K562 (cell line): ENCODE measurements around the gene NUDT14. TPM values are rescaled to one million over a fixed set of nuclear protein-coding genes. Genes with fewer than 3 reads are reported as not detected.

Source experiments
- ATAC-seq: fragments of 200-7000 bp; cut with Tn5 transposase; 3 replicates; pipeline ENCODE4 v1.9.1; 2020; ENCODE audit warnings: moderate library complexity
- BruUV-seq: library from RNA; stranded (reverse); fragments of 400-500 nt; replicated peaks from 2 replicates; lab custom pipeline; 2021; lab: Mats Ljungman, UMichigan
- CTCF ChIA-PET: fragments of 300-600 bp; formaldehyde crosslinking; extraction: SDS; loops from one replicate; lab custom pipeline; 2021; ENCODE audit warnings: low intra/inter-chr PET ratio; lab: Yijun Ruan, JAX
- POLR2A ChIA-PET: fragments of 300-600, 350-650 bp; sonication (Branson Sonifier 250); formaldehyde crosslinking; extraction: SDS; loops from one replicate; lab custom pipeline; 2021; ENCODE audit warnings: antibody characterized with exemption, inconsistent platforms; lab: Yijun Ruan, JAX
- DNase-seq, 4 experiments: peaks; one replicate each; pipeline versions ENCODE4 v3.0.0 to v3.0.0-alpha.2; 2011 to 2018; ENCODE audit warnings: low spot score in 3 of 4, mixed read lengths in 3 of 4; ENCODE audit errors: extremely low read depth in 1 of 4
- FAIRE-seq: peaks from 2 replicates; lab custom pipeline; 2011; peaks lifted over from hg19 to GRCh38; lab: Jason Lieb, UNC
- H2AFZ ChIP-seq: 2 replicates; pipeline ENCODE4 v1.6.0; 2011; ENCODE audit warnings: low read depth, low read length, control low read depth, inconsistent platforms
- H3K27ac ChIP-seq: fragments of 200-600 bp; 3 replicates; pipeline ENCODE4 v1.8.0; 2011; ENCODE audit warnings: low read depth, mild to moderate bottlenecking, control low read depth, inconsistent platforms, low read length, moderate library complexity, mixed read lengths; ENCODE audit errors: extremely low read depth
- H3K27me3 ChIP-seq, 2 experiments: fragments of 300-600 bp in 1 of 2; 2 replicates in 1 of 2; 3 replicates in 1 of 2; pipeline versions ENCODE4 v1.6.0 to v1.8.0; 2011; ENCODE audit warnings: inconsistent platforms in 2 of 2, low read length in 2 of 2, mild to moderate bottlenecking in 1 of 2, mixed read lengths in 1 of 2, moderate library complexity in 1 of 2; ENCODE audit not compliant: control insufficient read depth in 2 of 2, insufficient read depth in 2 of 2
- H3K36me3 ChIP-seq: fragments of 300-600 bp; 3 replicates; pipeline ENCODE4 v1.8.0; 2011; ENCODE audit warnings: mild to moderate bottlenecking, low read length, inconsistent platforms; ENCODE audit not compliant: control insufficient read depth, insufficient read depth
- H3K4me1 ChIP-seq, 2 experiments: fragments of 200-600 bp in 1 of 2; replicated peaks in 1 of 2; 2 replicates in 1 of 2; 3 replicates in 1 of 2; pipeline versions ENCODE4 v1.5.1 to v1.8.0; 2011; ENCODE audit warnings: inconsistent platforms in 2 of 2, low read length in 2 of 2, mild to moderate bottlenecking in 1 of 2, mixed read lengths in 1 of 2, moderate library complexity in 1 of 2; ENCODE audit not compliant: control insufficient read depth in 2 of 2, insufficient read depth in 2 of 2
- H3K4me2 ChIP-seq: 2 replicates; pipeline ENCODE4 v1.6.1; 2011; ENCODE audit warnings: low read length, control low read depth, inconsistent platforms, mixed read lengths; ENCODE audit not compliant: insufficient read depth
- H3K4me3 ChIP-seq: fragments of 200-600 bp; sonication (generic), shearing (Covaris generic); 2 replicates; pipeline ENCODE4 v1.5.1; 2016; ENCODE audit warnings: control low read depth, inconsistent platforms
- H3K79me2 ChIP-seq: fragments of 200-600 bp; 3 replicates; pipeline ENCODE4 v1.8.0; 2011; ENCODE audit warnings: low read length, inconsistent platforms; ENCODE audit not compliant: control insufficient read depth, insufficient read depth
- H3K9ac ChIP-seq, 2 experiments: 2 replicates each; pipeline versions ENCODE4 v1.6.0 to v1.6.1; 2011; ENCODE audit warnings: low read depth in 2 of 2, low read length in 2 of 2, control low read depth in 1 of 2, inconsistent platforms in 1 of 2, mild to moderate bottlenecking in 1 of 2, mixed read lengths in 1 of 2; ENCODE audit not compliant: insufficient read depth in 1 of 2
- H3K9me1 ChIP-seq: one replicate; pipeline ENCODE4 v1.6.0; 2011; ENCODE audit warnings: inconsistent platforms, mild to moderate bottlenecking, low read length, moderate library complexity; ENCODE audit not compliant: control insufficient read depth, insufficient read depth
- H3K9me3 ChIP-seq: replicated peaks from 2 replicates; pipeline ENCODE4 v1.5.1; 2011; ENCODE audit warnings: low read depth, low read length, inconsistent platforms; ENCODE audit not compliant: control insufficient read depth, insufficient read depth
- H4K20me1 ChIP-seq: replicated peaks from 2 replicates; pipeline ENCODE4 v1.6.1; 2011; ENCODE audit warnings: low read length, inconsistent platforms, mixed read lengths; ENCODE audit not compliant: control insufficient read depth, insufficient read depth
- CBX1 ChIP-seq: sonication (generic); IDR thresholded peaks from 2 replicates; pipeline ENCODE4 v1.6.1; 2016; ENCODE audit warnings: antibody characterized with exemption, low read depth, mild to moderate bottlenecking
- CREBBP ChIP-seq: IDR thresholded peaks from one replicate; pipeline ENCODE4 v1.6.1; 2012; ENCODE audit warnings: low read depth, mild to moderate bottlenecking, control low read depth, inconsistent platforms, low read length
- CXXC5 ChIP-seq: fragments of 250-450 bp; sonication (Bioruptor Pico); IDR thresholded peaks from 2 replicates; pipeline ENCODE4 v1.8.0; 2022; ENCODE audit warnings: inconsistent platforms, mild to moderate bottlenecking, moderate library complexity
- ETV1 ChIP-seq: fragments of 450-650 bp; conservative IDR thresholded peaks from 2 replicates; pipeline ENCODE4 v1.6.1; 2016; ENCODE audit warnings: missing genetic modification characterization, control low read depth, low read depth, missing compliant biosample characterization
- FOSL1 ChIP-seq: fragments of 200-800 bp; sonication (Bioruptor generic); conservative IDR thresholded peaks from 2 replicates; pipeline ENCODE4 v1.6.1; 2016; ENCODE audit warnings: missing genetic modification characterization, missing compliant biosample characterization
- KDM1A ChIP-seq, 2 experiments: fragments of 450-650 bp; IDR thresholded peaks; 2 replicates each; pipeline ENCODE4 v1.6.1; 2016; ENCODE audit warnings: mild to moderate bottlenecking in 2 of 2
- MLLT1 ChIP-seq, 2 experiments: fragments of 450-650 bp; IDR thresholded peaks; 2 replicates each; pipeline ENCODE4 v1.6.1; 2016
- MXD1 ChIP-seq: fragments of 250-450 bp; sonication (Bioruptor Pico); IDR thresholded peaks from 2 replicates; pipeline ENCODE4 v1.8.0; 2021; ENCODE audit warnings: borderline replicate concordance, mild to moderate bottlenecking, moderate library complexity; ENCODE audit not compliant: poor library complexity, severe bottlenecking
- PHF8 ChIP-seq: fragments of 200-600 bp; sonication (generic); IDR thresholded peaks from 2 replicates; pipeline ENCODE4 v1.6.1; 2012; ENCODE audit warnings: mixed run types, mild to moderate bottlenecking, inconsistent platforms, low read length, moderate library complexity, borderline replicate concordance
- SREBF1 ChIP-seq: fragments of 150-350 bp; IDR thresholded peaks from 2 replicates; pipeline ENCODE4 v1.6.1; 2014; ENCODE audit warnings: antibody characterized with exemption, low read depth, low read length, borderline replicate concordance
- TAF9B ChIP-seq: fragments of 450-650 bp; IDR thresholded peaks from 2 replicates; pipeline ENCODE4 v1.6.1; 2018; ENCODE audit warnings: mild to moderate bottlenecking; ENCODE audit not compliant: partially characterized antibody
- THRB ChIP-seq: fragments of 450-650 bp; formaldehyde crosslinking; conservative IDR thresholded peaks from 2 replicates; pipeline ENCODE4 v1.4.0; 2022; ENCODE audit warnings: mild to moderate bottlenecking, missing genetic modification characterization
- ZEB2 ChIP-seq: fragments of 450-650 bp; IDR thresholded peaks from 2 replicates; pipeline ENCODE4 v1.6.1; 2016
- ZNF253 ChIP-seq: fragments of 250-450 bp; sonication (Bioruptor Pico); conservative IDR thresholded peaks from 2 replicates; pipeline ENCODE4 v1.6.1; 2021; ENCODE audit warnings: mild to moderate bottlenecking
- ZNF263 ChIP-seq: sonication (generic); formaldehyde crosslinking; IDR thresholded peaks from 2 replicates; pipeline ENCODE4 v1.8.0; 2022; ENCODE audit warnings: mild to moderate bottlenecking, missing genetic modification reagents, borderline replicate concordance
- ZNF282 ChIP-seq: sonication (generic); formaldehyde crosslinking; IDR thresholded peaks from 2 replicates; pipeline ENCODE4 v1.8.1; 2023; ENCODE audit warnings: missing genetic modification reagents
- WGBS: fragments of 100-300 bp; shearing (Covaris generic); methylation state at CpG from one replicate; pipeline ENCODE4 v1.1.6; 2016; ENCODE audit warnings: low coverage, mixed read lengths; ENCODE audit not compliant: insufficient coverage; ENCODE audit errors: missing lambda C conversion rate; 5-methylcytosine and 5-hydroxymethylcytosine counted together
- in situ Hi-C: fragments of 300-500 bp; cut with MboI; formaldehyde crosslinking; loops from 4 replicates; pipeline ENCODE4 v1.15.0; 2018; ENCODE audit warnings: inconsistent platforms, mixed read lengths
- intact Hi-C: fragments of 100-400 bp; cut with micrococcal nuclease; formaldehyde crosslinking; loops from 2 replicates; pipeline ENCODE4 v1.14.2; 2022
- polyA plus RNA-seq, 8 experiments: library from polyadenylated mRNA; depleted of rRNA in 4 of 8; stranded (reverse) in 5 of 8; unstranded in 3 of 8; fragments of >200 nt; fragmentation: Nextera tagmentation in 2 of 8; fragmentation: Illumina TruSeq in 1 of 8; extraction: Ambion mirVana in 2 of 8; extraction: Trizol in 1 of 8; gene quantifications; 2 replicates each; pipeline versions ENCODE4 v1.2.1 to v1.2.3, GENCODE V29; 2011 to 2014; ENCODE audit warnings: inconsistent platforms in 1 of 8, missing spikeins in 1 of 8
- total RNA-seq, 7 experiments: library from RNA; depleted of rRNA in 6 of 7; stranded (reverse); fragments of >200 nt in 6 of 7; fragmentation: Illumina TruSeq in 2 of 7; extraction: Trizol in 2 of 7; gene quantifications; 2 replicates each; pipeline versions ENCODE4 v1.2.1 to v1.2.3, GENCODE V29; 2011 to 2021; ENCODE audit warnings: low replicate concordance in 1 of 7

The NUDT14 gene
- total and polyA plus RNA-seq, 9 of the 15 experiments (the other 6 are each of a cell fraction or from before 2014, with no cell fraction given), result 0.14 to 16.3 (median 8.2) TPM

- TF ChIP-seq CXXC5 (no peak), MXD1 (CRISPR knock-in tag) (no peak), ZNF282 (CRISPR knock-in tag) (no peak), KDM1A (IDR thresholded peaks at IDR 0.05) (no peak), ZNF263 (CRISPR knock-in tag) (no peak), MLLT1 (IDR thresholded peaks at IDR 0.05) (no peak)
Observed at GRCh38 chr14:105227346-105227745, 46.2 kb upstream of the NUDT14 start (continued).

- in situ Hi-C loops (no loop called here), intact Hi-C loops (no loop called here)
- ATAC-seq, result no peak
- Histone ChIP-seq H3K9me1 (no peaks in the 10 kb centered on the region), H3K79me2 (no peaks in the 10 kb centered on the region), H3K27me3 (no peaks in the 10 kb centered on the region), H3K36me3 (peaks cover 18% of the 10 kb centered on the region; the same call in 1 of the 3 replicates), H3K4me3 (no peak overlapping the region), H3K9ac (no peak overlapping the region; a peak in 1 of 4 replicates), H3K27ac (no peak overlapping the region), H4K20me1 (no peaks in the 10 kb centered on the region), H3K4me2 (no peak overlapping the region), H2AFZ (no peak overlapping the region), H3K4me1 (peaks cover 0 to 5% of the 10 kb centered on the region in 2 experiments; a peak in 1 of 5 replicates), H3K9me3 (no peaks in the 10 kb centered on the region)
- DNase-seq, result no peak
- no TSS peak for BruUV-seq
- ChIA-PET CTCF (no interaction called here), POLR2A (no interaction called here)
- 94% methylated on average over 5 of the region's 10 CpGs for WGBS
- FAIRE-seq, result no peak
- TF ChIP-seq SREBF1 (no peak), ZEB2 (no peak), ZNF253 (CRISPR knock-in tag) (no peak), CBX1 (no peak), FOSL1 (no peak), TAF9B (no peak), THRB (no peak), CREBBP (no peak), ETV1 (tag) (no peak), PHF8 (no peak)
Observed at GRCh38 chr14:105226198-105226597, 45.1 kb upstream of the NUDT14 start.
